IMR-90 (cell line): ENCODE results near the gene BRIP1.

ENCODE experiments used
- BHLHE40 ChIP-seq: fragments of 150-350 bp; IDR thresholded peaks from 2 replicates; pipeline ENCODE4 v1.6.1; 2016; ENCODE audit warnings: mild to moderate bottlenecking, low read depth, low read length
- CEBPB ChIP-seq: IDR thresholded peaks from 2 replicates; pipeline ENCODE4 v1.6.1; 2012; ENCODE audit warnings: low read depth, low read length, improper control_type of control experiment
- MAZ ChIP-seq: IDR thresholded peaks from 2 replicates; pipeline ENCODE4 v1.6.1; 2012; ENCODE audit warnings: low read depth, mild to moderate bottlenecking, low read length, improper control_type of control experiment, moderate library complexity, borderline replicate concordance
- MXI1 ChIP-seq: IDR thresholded peaks from 2 replicates; pipeline ENCODE4 v1.6.1; 2012; ENCODE audit warnings: low read depth, mild to moderate bottlenecking, low read length, moderate library complexity, borderline replicate concordance
- POLR2A ChIP-seq: IDR thresholded peaks from 2 replicates; pipeline ENCODE4 v1.6.1; 2012; ENCODE audit warnings: mild to moderate bottlenecking, low read depth, low read length
- RAD21 ChIP-seq: IDR thresholded peaks from 2 replicates; pipeline ENCODE4 v1.6.1; 2012; ENCODE audit warnings: low read length, improper control_type of control experiment
- SMC3 ChIP-seq: fragments of 150-350 bp; IDR thresholded peaks from 2 replicates; pipeline ENCODE4 v1.6.1; 2016; ENCODE audit warnings: low read depth, mild to moderate bottlenecking, antibody characterized with exemption, low read length, moderate library complexity
- TF ChIP-seq, protein P1 (sequence below): conservative IDR thresholded peaks from 2 replicates; pipeline ENCODE4 v1.5.1; 2012; ENCODE audit warnings: mild to moderate bottlenecking, low read depth, low read length, improper control_type of control experiment
- TF ChIP-seq, protein P2 (sequence below): fragments of 150-350 bp; IDR thresholded peaks from 2 replicates; pipeline ENCODE4 v1.6.1; 2017; ENCODE audit warnings: mild to moderate bottlenecking, antibody characterized with exemption, low read length, low read depth

DNA sequence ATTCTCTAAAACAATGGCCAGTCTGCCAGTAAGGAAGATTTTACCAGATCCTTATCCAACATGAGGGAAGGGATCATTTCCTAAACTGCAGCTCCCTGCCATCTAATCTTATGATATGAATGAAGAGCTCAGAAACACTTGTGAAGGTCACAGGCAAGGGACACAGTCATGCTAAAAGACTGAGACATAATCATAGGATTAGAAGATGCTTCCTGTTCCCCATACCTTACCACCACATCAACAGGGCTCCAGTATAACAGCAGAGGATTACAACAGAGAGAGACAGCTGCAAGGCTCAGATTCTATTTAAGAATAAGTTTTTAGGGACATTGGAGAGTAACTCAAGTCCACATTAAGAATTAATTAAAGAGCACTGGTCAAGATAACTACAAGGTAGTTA lies 93.3 kb downstream of the BRIP1 start:
- TF ChIP-seq, protein P1, sequence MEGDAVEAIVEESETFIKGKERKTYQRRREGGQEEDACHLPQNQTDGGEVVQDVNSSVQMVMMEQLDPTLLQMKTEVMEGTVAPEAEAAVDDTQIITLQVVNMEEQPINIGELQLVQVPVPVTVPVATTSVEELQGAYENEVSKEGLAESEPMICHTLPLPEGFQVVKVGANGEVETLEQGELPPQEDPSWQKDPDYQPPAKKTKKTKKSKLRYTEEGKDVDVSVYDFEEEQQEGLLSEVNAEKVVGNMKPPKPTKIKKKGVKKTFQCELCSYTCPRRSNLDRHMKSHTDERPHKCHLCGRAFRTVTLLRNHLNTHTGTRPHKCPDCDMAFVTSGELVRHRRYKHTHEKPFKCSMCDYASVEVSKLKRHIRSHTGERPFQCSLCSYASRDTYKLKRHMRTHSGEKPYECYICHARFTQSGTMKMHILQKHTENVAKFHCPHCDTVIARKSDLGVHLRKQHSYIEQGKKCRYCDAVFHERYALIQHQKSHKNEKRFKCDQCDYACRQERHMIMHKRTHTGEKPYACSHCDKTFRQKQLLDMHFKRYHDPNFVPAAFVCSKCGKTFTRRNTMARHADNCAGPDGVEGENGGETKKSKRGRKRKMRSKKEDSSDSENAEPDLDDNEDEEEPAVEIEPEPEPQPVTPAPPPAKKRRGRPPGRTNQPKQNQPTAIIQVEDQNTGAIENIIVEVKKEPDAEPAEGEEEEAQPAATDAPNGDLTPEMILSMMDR, result no peak
- no peak for TF ChIP-seq MAZ
- no peak for TF ChIP-seq POLR2A
- 0 out of 2 replicates have a peak, but pooled peaks have one; percentile 4 for TF ChIP-seq CEBPB
- no peak for TF ChIP-seq RAD21
- TF ChIP-seq, protein P2, sequence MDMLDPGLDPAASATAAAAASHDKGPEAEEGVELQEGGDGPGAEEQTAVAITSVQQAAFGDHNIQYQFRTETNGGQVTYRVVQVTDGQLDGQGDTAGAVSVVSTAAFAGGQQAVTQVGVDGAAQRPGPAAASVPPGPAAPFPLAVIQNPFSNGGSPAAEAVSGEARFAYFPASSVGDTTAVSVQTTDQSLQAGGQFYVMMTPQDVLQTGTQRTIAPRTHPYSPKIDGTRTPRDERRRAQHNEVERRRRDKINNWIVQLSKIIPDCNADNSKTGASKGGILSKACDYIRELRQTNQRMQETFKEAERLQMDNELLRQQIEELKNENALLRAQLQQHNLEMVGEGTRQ, result no peak
- no peak for TF ChIP-seq BHLHE40
- TF ChIP-seq SMC3, result no peak
- TF ChIP-seq MXI1, result no peak
